SKM-1 (cell line): ENCODE results near the gene GFOD1.

ENCODE experiments used
- DNase-seq: peaks from one replicate; lab custom pipeline; 2025; ENCODE audit not compliant: unreplicated experiment; lab: John Stamatoyannopoulos, UW

GFOD1 gene

DNA sequence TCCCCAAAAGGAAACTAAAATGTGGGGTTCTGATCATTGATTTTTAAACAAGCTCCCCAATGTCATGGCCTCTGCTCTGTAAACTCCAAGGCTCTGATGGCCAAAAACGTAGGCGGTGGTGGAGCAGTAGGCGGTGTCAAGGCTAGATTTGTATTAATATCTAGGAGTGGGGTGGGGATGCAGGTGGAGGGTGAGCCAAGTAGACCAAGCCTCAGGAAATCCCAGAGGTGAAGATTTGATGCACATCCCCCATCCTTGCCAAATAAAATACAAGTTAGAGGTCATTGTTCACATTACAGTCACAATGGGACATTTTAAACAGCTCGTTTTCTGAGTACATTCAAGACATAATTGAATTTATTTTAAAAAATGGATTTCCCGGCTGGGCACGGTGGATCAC lies 128.1 kb downstream of the GFOD1 start:
- no peak for DNase-seq

DNA sequence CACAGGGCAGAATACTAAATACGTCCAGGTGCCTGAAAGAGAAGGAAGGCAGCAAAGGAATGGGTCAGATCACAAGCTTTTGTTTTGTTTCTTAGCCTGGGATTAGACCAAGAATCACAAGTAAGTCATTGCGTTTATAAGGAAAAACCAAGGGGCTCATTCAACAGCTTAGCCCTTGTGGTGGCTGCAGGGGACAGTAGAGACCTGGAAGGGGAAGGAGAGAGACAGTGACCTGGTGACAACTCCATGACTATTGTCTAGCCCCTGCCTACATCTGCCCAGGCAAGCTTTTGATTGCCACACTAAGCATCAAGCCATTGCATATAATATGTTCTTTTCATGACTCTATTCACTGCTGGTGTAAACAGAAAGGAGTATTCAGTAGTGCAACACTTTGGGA lies 128.9 kb downstream of the GFOD1 start:
- no peak for DNase-seq

DNA sequence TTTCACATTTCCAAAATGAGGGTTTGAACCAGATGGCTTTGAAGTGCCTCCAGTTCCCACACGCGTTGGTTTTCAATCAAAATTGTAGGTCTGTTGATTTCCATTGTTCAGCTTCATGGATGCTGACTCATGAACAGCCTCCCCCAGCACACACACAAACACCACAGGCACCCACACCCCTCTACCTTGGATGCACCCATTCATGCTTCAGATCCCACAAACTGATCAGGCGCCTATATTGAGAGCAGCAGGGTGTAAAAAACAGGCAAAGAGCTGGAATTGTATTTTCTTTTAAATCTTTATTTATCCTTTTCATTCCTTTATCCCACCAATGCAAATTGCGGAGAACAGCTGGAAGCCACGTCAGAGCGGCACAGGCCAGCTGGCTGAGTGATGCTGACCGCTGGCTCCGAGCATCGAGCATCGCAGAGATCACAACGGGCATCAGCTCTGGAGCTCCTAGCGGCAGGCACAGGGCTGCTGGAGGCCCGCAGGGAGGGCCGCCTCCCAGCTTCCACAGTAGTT lies 129.8 kb downstream of the GFOD1 start:
- DNase-seq: no peak

DNA sequence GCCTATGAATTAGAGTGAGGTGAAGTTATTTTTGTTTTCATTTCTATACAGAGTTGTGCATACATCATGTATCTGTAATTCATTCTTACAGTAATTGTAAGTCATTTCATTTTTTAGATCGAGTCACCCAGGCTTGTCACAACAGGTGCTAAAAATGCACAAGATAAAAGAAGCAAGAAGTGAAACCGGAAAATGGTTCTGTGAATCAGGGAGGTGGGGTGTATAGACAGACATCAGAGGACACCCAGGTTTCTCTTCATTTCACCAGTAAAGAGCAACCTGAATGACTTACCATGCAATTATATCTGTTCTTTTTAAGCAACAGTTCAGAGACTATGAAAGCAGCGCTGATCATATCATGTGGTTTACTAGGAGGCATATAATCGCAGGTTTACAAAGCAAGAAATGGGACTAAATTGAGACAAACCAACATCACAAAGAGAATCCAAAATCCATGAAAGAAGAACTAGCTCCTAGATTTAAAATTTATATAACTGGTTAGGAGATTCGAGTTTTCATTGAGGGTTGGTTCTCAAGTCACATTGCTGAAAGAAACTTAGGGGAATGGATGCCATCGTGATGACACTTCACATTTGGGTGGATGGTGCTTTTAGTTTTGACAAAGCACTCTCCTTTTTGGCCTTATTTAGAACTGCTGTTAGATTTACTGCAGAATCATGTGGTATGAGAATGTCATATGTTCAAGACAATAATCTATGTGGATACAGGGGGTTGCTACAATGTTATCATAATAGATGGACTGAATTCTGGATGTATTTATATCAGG lies 131.2 kb downstream of the GFOD1 start:
- no peak for DNase-seq

GRCh38 chr6:13355043-13355945 lies 132.1 kb downstream of the GFOD1 start:
- no peak for DNase-seq

GRCh38 chr6:13354331-13355042 lies 132.9 kb downstream of the GFOD1 start:
- peak; percentile 91 for DNase-seq

GRCh38 chr6:13352165-13352564 lies 135.2 kb downstream of the GFOD1 start:
- no peak for DNase-seq

DNA sequence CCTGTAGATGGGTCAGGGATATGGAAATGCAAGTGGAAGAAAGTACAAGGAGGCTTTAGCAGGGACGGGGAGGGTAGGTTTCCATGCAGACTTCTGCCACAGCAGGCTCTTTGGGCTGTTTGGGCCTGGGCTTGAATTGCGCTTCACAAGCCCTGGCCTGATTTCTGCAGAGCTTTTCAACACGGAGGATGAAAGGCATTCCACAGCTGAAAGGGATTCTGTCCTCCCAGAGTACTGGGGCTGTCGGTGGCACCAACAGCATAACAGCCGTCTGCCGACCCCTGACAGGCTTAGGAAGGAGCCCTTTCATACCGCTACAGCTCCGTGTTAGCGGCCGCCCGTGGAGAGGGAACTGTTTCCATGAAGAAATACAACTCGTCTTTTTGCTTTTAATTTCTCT lies 136.1 kb downstream of the GFOD1 start:
- DNase-seq: no peak

- DNase-seq: no peak
Measured at GRCh38 chr6:13349811-13350506, 137.4 kb downstream of the GFOD1 start.

GRCh38 chr6:13348334-13349113 lies 138.9 kb downstream of the GFOD1 start:
- DNase-seq: no peak

- no peak for DNase-seq
Measured at GRCh38 chr6:13346245-13346644, 141.2 kb downstream of the GFOD1 start.

- DNase-seq: no peak
Measured at GRCh38 chr6:13342414-13343019, 144.9 kb downstream of the GFOD1 start.

GRCh38 chr6:13339863-13340630 lies 147.4 kb downstream of the GFOD1 start:
- no peak for DNase-seq

DNA sequence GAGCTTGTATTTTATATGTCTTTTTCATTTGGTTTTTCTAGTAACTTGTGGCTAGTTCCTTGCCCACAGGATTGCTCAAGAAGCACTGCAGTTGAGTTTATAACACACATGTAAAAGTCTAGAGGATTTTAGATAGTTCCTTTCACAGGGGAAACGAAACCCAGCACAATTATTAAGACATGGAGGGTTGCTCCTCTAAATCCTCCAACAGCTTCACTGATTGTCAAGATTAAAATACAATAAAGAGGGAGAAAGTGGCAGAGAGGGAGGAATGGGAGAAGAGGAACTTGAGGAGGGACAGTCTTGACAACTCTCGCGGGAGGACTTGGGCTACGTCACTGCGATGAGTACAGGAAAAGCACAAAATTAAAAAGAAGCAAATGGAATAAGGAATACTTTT lies 149.4 kb downstream of the GFOD1 start:
- peak; percentile 58 for DNase-seq

GRCh38 chr6:13336553-13336952 lies 150.8 kb downstream of the GFOD1 start:
- peak; percentile 47 for DNase-seq

GRCh38 chr6:13334953-13335352 lies 152.4 kb downstream of the GFOD1 start:
- DNase-seq: no peak

DNA sequence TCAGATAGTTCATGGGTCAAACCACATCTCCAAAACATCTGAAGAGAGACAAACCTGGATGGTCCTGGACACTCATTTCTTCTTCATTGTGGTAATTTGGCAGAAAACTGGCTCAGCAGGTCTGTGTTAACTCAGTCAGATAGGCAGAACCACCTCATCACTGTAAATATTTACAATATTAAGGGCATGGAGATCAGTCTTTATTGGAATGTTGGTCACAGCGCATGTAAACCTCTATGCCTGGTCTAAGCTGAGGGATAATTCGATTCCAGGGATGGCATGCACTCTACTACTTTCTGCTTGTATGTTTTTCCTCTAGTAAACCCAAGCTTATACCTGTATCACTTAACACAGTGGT lies 155.1 kb downstream of the GFOD1 start:
- DNase-seq: no peak

GRCh38 chr6:13331516-13332348 lies 155.7 kb downstream of the GFOD1 start:
- DNase-seq: peak; percentile 46
